ENCODE measurements around the gene GNAS. TPM values are rescaled to one million over a fixed set of nuclear protein-coding genes. Genes with fewer than 3 reads are reported as not detected.
A peak's percentile ranks its signal among the peaks of the same experiment; 100 is the strongest.

The GNAS gene
- total RNA-seq, 1 donor from 2014 or later = 784 TPM

- TF ChIP-seq CTCF (IDR thresholded peaks at IDR 0.05) = no peak
- peaks cover 9% of the 10 kb centered on the region for H3K27me3 Mint-ChIP-seq
- intact Hi-C loops (cut with micrococcal nuclease) = no loop called here
- no peaks in the 10 kb centered on the region for H3K36me3 Mint-ChIP-seq (ENCODE audit: low read depth)
- DNase-seq = no peak
- no peak overlapping the region for H3K27ac Mint-ChIP-seq
- POLR2A ChIA-PET = no interaction called here
- H3K9me3 Mint-ChIP-seq = no peaks in the 10 kb centered on the region
- ATAC-seq (ENCODE audit: low read depth) = no peak
- H3K4me1 Mint-ChIP-seq = peaks cover 9% of the 10 kb centered on the region
- H3K4me3 Mint-ChIP-seq = no peak overlapping the region
- CTCF ChIA-PET = interaction anchor here (1.1 to 2.5 kb wide), 6 partner anchors 215 to 628 kb away, joined by 4 to 25 read pairs (median 6); no protein-coding TSS in a partner anchor
Measured at GRCh38 chr20:58867211-58867610, 14.7 kb downstream of the GNAS start.

GRCh38 chr20:58868795-58869194 is 16.3 kb downstream of the GNAS start:
- ATAC-seq (ENCODE audit: low read depth) (no peak), DNase-seq (no peak)
- H3K4me3 Mint-ChIP-seq = no peak overlapping the region
- H3K4me1 Mint-ChIP-seq = peaks cover 11% of the 10 kb centered on the region
- POLR2A ChIA-PET = no interaction called here
- no peak for TF ChIP-seq CTCF (IDR thresholded peaks at IDR 0.05)
- no peaks in the 10 kb centered on the region for H3K36me3 Mint-ChIP-seq (ENCODE audit: low read depth)
- no peak overlapping the region for H3K27ac Mint-ChIP-seq
- CTCF ChIA-PET = interaction anchor here (2.2 to 3.3 kb wide), 3 partner anchors 338 to 354 kb away, joined by 25 to 43 read pairs (median 29); no protein-coding TSS in a partner anchor
- intact Hi-C loops (cut with micrococcal nuclease) = no loop called here
- H3K27me3 Mint-ChIP-seq = no peaks in the 10 kb centered on the region
- no peaks in the 10 kb centered on the region for H3K9me3 Mint-ChIP-seq

- H3K9me3 Mint-ChIP-seq = no peaks in the 10 kb centered on the region
- intact Hi-C loops (cut with micrococcal nuclease) = loop anchor here (1.0 to 2.0 kb wide), 9 partner anchors 21 to 533 kb away; partner anchors contain the start of gene ATP5F1E
- ATAC-seq (ENCODE audit: low read depth) = no peak
- no peak overlapping the region for H3K27ac Mint-ChIP-seq
- ChIA-PET CTCF (interaction anchor here (0.6 to 3.3 kb wide), 15 partner anchors 162 to 626 kb away, joined by 3 to 43 read pairs (median 4); partner anchors contain the start of gene ATP5F1E), POLR2A (interaction anchor here (1.0 to 1.5 kb wide), 2 partner anchors 124 to 163 kb away, joined by 4 to 5 read pairs; partner anchors contain the start of gene ATP5F1E)
- no peak for DNase-seq
- no peaks in the 10 kb centered on the region for H3K27me3 Mint-ChIP-seq
- H3K36me3 Mint-ChIP-seq (ENCODE audit: low read depth) = no peaks in the 10 kb centered on the region
- no peak overlapping the region for H3K4me3 Mint-ChIP-seq
- TF ChIP-seq CTCF (IDR thresholded peaks at IDR 0.05) = no peak
- H3K4me1 Mint-ChIP-seq = peaks cover 11% of the 10 kb centered on the region
Measured at GRCh38 chr20:58869662-58870227, 17.2 kb downstream of the GNAS start.

GRCh38 chr20:58870293-58871014 is 17.9 kb downstream of the GNAS start:
- Mint-ChIP-seq H3K36me3 (ENCODE audit: low read depth) (no peaks in the 10 kb centered on the region), H3K4me3 (no peak overlapping the region), H3K9me3 (no peaks in the 10 kb centered on the region), H3K27ac (peak overlapping the region; percentile 41), H3K4me1 (peaks cover 11% of the 10 kb centered on the region), H3K27me3 (no peaks in the 10 kb centered on the region)
- ATAC-seq (ENCODE audit: low read depth) = peak; percentile 84
- peak; percentile 83 for TF ChIP-seq CTCF (IDR thresholded peaks at IDR 0.05)
- intact Hi-C loops (cut with micrococcal nuclease) = loop anchor here (1.0 to 2.0 kb wide), 9 partner anchors 20 to 532 kb away; partner anchors contain the start of gene ATP5F1E
- peak; percentile 37 for DNase-seq
- ChIA-PET POLR2A (interaction anchor here (1.0 to 1.5 kb wide), 2 partner anchors 124 to 162 kb away, joined by 4 to 5 read pairs; partner anchors contain the start of gene ATP5F1E), CTCF (interaction anchor here (0.6 to 3.3 kb wide), 15 partner anchors 161 to 625 kb away, joined by 3 to 43 read pairs (median 4); partner anchors contain the start of gene ATP5F1E)

All from activated B cell treated with CpG ODN at 0.5 μM for 24 hours (primary cell).